AML-193 (cell line): ENCODE data around the gene ROGDI.

Experiments used
- DNase-seq, 2 experiments: peaks; one replicate each; lab custom pipeline; 2025; lab: John Stamatoyannopoulos, UW

Gene ROGDI

DNA sequence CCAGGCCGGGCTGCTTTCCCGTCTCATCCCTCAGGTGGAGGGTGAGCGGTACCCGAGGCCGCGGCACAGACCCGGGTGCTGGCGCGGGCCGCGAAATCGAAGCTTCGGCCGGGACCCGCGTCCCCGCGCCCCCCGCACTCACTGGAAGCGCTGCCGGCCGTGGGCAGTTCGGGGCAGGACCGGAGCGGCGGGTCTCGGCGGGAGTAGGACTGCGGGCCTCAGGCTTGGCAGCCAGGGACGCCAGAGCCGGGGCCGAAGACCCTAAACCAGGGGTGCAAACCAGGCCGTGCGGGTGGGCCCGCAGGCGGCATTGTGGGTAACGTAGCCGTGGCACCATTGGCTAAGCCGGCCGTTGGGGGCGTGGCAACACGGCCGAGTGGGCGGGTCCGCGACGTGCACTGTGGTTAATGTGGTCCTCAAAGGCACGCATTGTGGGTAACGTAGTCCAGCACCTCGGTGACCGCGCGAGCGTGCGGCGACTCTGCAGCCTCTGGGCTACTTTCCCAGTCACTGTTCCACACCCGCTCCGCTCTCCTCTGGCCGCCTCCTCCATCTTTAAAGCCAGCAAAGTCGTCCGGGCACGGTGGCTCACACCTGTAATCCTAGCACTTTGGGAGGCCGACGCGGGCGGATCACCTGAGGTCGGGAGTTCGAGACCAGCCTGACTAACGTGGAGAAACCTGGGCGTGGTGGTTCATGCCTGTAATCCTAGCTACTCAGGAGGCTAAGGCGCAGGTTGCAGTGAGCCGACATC, 35.4 kb downstream of the ROGDI start, which contains the start of gene ZNF500:
Gene ZNF500, minus strand, starts transcription at position 288 of the 754 bp plus-strand sequence. CDS start 1,184 bp downstream, outside the sequence.
- peak; percentile 81 to 92 for DNase-seq

DNA sequence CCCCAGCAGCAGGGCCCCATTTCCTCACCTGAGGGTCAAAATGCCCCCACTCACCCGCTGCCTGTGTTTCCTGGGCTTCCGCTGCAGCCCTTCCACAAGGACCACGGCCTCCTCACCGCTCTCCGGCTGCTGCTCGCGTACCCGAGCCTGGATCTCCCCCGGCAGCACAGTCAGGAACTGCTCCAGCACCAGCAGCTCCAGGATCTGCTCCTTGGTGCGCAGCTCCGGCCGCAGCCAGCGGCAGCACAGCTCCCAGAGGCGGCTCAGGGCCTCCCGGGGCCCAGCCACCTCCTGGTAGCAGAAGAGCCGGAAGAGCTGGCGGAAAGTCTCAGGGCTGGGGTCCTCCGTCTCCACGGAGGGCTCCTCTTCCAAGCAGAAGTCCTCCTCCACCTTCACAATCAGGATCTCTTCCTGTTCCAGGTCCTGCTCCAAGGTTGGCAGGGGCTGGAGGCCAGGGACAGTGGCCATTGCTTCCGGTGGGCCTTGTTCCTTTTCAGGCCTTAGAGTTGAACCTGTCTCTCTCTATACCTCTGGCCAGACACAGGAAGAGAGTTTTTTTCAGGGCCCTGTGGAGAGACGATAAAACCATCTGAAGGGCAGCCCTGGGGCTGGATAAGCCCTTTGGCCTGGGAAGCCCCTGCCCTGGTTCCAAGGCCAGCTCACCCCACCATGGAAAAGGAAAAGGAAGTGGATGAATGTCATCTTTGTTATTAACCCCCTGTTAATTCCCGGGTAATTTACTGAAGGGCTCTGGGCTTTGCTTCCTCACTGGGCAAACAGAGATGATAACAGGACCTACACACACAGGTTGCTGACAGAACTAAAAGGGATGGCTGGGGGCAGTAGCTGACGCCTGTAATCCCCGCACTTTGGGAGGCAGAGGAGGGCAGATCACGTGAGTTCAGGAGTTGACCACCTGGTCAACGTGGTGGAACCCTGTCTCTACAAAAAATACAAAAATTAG, 36.6 kb downstream of the ROGDI start:
- DNase-seq = no peak

DNA sequence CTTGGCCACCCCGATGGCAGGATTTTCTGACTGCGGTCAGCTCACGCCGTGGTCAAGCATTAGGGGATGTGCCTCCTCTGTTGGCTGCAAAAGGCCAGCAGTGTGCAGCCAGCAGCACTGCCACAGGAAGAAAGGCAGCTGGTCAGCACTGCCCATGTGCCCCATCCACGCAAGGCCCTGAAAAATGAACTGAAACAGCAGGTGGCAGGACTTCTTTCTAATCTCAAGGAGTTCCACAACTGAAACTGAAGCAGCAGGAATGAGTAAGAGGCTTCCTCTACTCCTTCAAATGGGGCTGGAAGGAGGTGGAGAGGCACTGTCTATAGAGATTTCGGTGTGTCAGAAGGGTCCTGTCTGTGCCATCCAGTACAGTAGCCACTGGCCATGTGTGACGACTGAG, 38.6 kb downstream of the ROGDI start:
- DNase-seq = no peak

DNA sequence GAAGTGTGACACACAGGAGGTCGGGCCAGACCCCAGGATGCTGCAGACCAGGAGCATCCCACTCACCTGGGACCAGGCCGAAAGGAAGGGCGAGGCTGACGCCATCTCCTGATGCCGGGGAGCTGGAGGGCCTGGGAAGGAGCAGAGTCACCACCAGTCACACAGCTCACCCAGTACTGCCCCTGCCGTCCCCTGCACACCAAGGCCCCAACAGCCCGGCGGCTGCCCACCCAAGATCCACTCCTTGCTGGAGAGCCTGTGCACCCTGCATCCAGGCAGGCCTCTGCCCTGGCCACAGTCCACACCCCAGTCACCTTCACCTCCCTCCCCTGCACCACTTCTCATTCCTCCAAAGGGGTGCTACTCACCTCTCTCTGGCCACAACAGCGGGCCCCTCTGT, 40.2 kb downstream of the ROGDI start:
- no peak for DNase-seq

DNA sequence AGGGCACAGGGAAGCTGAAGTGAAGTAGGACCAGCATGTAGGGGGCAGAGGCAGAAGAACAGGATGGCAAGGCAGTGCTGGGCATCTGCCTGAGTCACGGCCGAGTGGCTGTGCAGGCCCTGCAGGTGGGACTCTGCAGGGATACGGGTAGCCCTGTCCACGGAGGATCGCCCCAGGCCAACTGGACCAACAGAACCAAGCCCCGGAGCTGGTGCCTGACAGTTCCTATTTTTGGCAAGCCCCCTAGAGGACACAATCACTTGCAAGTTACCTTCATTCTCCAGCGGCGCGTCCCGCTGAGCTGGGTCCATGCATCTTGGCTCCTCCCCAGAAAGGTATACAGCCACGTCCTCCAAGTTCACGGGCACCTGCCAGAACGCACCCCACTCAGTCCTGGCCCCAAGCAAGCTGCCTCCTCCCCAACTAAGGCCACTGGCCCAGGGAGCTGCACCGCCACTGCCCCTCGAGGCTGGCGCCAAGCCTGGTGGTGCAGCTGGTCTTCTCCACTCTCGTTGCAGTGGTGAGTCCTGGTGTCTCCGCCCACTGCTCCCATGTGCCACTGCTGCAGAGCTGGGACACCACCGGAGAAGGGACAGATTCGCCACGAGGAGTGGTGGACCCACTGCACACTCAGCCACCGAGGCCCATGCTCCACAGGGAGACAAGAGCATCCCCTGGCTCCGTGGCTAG, 42.1 kb downstream of the ROGDI start:
- DNase-seq = no peak

DNA sequence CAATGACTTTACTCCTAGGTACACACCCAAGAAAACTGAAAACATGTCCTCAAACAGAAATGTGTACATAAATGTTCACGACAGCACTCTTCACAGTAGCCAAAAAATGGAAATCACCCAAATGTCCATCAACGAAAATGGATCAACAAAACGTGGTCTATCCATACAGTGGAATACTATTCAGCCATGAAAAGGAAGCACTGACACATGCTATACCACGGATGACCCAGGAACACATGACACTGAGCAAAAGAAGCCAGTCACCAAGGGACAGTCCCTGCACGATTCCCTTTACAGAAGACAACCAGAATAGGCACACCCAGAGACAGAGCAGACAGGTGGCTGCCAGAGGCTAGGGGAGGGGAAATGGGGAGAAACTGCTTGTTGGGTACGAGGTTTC, 46.7 kb downstream of the ROGDI start:
- DNase-seq = no peak

DNA sequence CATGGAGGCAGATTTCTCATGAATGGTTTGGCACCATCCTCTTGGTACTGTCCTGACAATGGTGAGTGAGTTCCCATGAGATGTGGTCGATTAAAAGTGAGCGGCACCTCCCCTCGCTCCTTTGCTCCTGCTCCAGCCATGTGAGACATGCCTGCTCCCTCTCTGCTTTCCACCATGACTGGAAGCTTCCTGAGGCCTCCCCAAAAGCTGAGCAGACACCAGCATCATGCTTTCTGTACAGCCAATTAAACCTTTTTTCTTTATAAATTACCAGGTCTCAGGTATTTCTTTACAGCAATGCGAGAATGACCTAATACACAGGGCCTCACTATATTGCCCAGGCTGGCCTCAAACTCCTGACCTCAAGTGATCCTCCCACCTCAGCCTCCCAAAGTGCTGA, 47.6 kb downstream of the ROGDI start:
- DNase-seq = no peak

DNA sequence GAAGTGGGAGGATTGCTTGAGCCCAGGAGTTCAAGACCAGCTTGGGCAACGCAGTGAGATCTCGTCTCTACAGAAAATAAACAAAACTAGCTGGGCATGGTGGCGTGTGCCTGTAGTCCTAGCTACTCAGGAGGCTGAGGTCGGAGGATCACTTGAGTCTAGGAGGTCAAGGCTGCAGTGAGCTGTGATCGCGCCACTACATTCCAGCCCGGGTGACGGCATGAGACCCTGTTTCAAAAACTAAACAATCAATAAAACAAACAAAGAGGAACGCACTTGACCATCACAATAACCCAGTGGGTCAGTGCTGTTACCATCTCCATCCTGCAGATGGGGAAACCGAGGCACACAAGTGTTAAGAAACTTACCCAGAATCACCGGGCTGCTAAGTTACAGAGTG, 49.2 kb downstream of the ROGDI start:
- no peak for DNase-seq

DNA sequence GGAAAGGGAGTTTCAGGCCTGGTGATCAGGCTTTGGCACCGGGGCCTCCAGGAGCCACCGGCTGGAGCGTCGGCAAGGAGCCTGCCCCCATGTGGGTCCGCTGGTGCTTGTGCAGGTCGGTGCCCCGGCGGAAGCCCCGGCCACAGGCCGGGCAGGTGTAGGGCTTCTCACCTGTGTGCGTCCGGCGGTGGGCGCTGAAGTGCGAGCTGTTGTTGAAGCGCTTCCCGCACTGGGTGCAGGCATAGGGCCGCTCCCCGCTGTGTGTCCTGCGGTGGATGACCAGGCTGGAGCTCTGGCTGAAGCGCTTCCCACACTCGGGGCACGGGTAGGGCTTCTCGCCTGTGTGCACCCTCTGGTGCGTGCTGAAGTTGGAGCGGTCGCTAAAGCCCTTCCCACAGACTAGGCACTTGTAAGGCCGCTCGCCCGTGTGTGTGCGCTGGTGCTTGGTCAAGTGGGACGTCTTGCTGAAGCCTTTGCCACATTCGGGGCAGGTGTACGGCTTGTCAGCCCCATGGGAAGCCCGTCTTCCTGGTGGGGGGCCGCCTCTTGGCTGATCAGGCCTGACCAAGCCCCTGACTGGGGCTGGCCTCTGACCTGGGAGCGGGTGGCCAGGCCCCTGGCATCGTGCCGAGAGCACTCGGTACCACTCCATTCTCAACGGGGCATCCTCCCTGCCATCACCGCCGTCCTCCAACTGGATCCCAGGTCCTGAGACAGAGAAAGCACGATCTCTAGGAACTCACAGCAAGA, 49.9 kb downstream of the ROGDI start:
- no peak for DNase-seq

DNA sequence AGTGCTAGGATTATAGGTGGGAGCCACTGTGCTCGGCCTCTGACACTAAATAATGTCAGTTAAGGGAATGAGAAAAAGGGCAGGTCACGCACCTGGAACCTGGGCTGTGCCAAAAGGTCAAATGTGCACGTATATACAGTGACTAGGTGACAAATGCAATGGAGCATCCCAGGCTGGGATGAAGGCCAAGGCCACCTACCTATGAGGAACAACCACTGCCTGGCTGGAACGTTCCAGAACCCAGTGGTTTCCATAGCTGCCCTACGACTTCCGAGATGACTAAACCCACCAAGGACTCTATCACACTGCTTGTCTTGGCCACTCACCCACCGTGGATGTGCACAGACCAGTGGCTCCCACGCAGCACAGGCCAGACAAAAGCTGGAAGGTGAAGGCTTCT, 51.5 kb downstream of the ROGDI start:
- no peak for DNase-seq

DNA sequence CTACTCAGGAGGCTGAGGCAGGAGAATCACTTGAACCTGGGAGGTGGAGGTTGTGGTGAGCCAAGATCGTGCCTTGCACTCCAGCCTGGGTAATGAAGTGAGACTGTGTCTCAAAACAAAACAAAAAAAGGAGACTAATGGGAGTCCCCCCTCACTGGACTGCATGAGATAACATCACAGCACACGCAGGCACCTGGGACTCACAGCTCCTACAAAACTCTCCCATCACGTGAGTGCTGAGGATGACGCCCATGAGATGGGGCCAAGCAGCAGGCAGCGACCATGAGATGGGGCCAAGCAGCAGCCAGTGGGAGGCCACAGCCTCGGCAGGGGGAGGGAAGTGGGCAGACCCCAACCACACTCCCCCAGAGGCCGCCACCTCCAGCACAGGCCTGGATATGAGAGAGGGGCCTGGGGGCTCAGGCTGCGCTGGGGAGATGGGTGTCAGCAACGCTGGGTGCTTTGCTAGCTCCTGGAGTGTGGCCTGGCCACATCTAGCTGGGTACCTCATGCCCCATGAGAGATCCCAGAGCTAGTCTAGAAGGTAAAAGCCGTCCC, 52.7 kb downstream of the ROGDI start:
- DNase-seq = no peak

DNA sequence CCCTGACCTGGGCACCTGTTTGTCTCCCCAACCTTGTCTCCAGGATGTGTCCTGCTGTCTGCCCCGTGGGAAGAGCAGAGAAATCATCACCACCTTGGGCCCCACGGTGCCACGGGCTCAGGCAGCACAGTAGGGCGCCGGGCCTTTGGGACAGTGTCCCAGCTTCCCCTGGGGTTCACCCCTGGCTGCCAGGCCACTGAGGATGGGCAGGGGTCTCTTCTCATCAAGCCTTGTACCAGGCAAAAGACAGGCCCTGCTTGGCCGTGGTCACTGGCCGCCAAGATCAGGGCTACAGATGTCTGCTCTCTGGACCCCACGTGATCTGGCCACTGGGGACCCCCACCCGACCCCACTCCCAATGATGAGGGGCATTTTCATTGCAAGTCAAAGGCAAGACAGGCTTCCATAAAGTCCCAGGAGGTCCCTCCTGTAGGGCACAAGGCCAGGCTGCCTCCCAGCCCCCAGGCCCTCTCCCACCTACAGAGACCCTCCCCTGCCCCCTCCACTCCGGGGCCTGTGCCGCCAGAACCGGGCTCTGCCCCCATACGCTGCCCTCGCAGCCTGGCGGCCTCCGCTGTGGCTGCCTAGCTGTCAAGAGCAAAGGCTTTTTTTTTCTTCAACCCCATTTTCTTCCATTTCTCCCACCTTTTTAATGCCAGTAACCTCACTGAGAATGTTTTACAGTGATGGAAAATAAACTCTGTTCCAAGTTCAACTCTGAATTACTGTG, 53.6 kb downstream of the ROGDI start:
- no peak for DNase-seq

DNA sequence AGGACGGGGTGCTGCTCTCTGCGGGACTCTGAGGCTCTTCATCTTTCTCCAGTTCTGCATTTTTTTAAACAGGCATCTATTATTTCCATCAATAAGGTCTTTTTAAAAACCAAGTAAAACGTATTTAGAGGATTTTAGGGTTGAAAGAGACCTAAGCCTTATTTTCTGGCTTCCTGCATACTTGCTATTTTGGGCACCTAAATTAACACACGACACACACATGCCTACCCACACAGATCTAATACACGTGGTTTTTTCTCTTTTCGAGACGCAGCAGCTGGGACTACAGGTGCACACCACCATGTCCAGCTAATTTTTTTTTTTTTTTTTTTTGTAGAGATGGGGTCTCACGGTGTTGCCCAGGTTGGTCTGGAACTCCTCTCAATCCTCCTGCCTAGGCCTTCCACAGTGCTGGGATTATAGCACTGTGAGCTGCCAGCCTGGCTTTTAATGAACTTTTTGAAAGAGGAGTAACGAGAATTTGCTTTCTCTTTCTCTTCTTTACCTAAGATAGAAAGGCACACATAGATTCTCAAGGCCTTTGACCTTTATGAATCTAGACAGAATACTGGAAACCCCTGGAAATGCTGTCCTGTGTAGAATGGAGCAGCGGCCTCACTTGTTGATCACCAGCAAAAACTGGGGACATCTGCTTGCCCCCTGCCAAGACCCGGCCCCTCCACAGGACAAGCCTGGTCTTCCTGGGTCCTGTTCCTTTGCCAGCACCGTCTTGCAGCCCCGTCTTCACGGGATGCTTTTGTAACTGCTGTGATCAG, 54.3 kb downstream of the ROGDI start:
- DNase-seq = no peak

DNA sequence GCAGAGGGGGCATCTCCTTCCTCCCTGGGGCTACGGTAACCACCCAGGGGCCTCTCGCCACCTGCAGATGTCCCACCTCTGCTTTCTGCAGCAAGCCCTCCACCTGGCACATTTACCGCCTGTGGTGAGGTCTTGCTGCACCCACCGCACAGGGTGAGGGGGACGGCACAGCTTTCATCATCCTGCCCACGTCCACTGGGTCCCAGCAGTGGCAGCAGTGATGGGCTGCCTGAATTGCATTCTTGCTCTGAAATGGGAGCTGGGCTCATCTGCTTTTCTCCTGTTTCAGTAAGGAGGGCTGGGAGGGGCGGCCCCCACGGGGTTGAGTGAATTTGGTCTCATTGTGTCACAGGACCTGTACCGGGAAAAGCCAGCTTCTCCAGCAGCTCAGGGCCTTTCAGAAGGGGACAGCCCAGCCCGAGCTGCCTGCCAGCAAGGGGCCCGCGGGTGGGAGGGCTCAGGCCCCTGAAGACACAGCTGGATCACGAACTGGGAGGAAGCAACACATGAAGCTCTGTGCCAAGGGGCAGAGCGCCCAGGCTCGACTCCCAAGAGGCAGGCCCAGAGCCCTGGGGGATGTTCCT, 55.4 kb downstream of the ROGDI start:
- DNase-seq = no peak
